Lung (tissue), 12 donors: ENCODE measurements around the gene TMEM132E. TPM values are rescaled to one million over a fixed set of nuclear protein-coding genes. Genes with fewer than 3 reads are reported as not detected.

Experiments used
- ATAC-seq: fragments of 200-7000 bp; cut with Tn5 transposase; one replicate; pipeline ENCODE4 v1.9.1; 2020; ENCODE audit warnings: moderate number of reproducible peaks; ENCODE audit not compliant: insufficient read depth, low FRiP score
- DNase-seq, 3 donors: peaks; one replicate each; pipeline ENCODE4 v3.0.0-alpha.2; 2013 to 2017
- H3K27ac ChIP-seq, 2 donors: one replicate each; pipeline ENCODE4 v1.5.1; 2013; ENCODE audit warnings: mild to moderate bottlenecking in 2 of 2, moderate library complexity in 2 of 2, control low read depth in 1 of 2, inconsistent platforms in 1 of 2, low read depth in 1 of 2, low read length in 1 of 2
- H3K27me3 ChIP-seq, 3 donors: one replicate each; pipeline ENCODE4 v1.5.1; 2013; ENCODE audit warnings: low read length in 2 of 3; ENCODE audit not compliant: control insufficient read depth in 3 of 3, insufficient read depth in 3 of 3
- H3K36me3 ChIP-seq, 4 donors: one replicate each; pipeline ENCODE4 v1.5.1; 2013; ENCODE audit warnings: low read length in 4 of 4, mild to moderate bottlenecking in 1 of 4, moderate library complexity in 1 of 4; ENCODE audit not compliant: control insufficient read depth in 4 of 4, insufficient read depth in 4 of 4
- H3K4me1 ChIP-seq, 5 donors: one replicate each; pipeline ENCODE4 v1.5.1; 2013; ENCODE audit warnings: low read length in 5 of 5, mild to moderate bottlenecking in 2 of 5, moderate library complexity in 1 of 5; ENCODE audit not compliant: control insufficient read depth in 5 of 5, insufficient read depth in 5 of 5
- H3K4me3 ChIP-seq: one replicate; pipeline ENCODE4 v1.5.1; 2013; ENCODE audit warnings: mild to moderate bottlenecking, control low read depth, moderate library complexity
- H3K9ac ChIP-seq, 2 donors: one replicate each; pipeline ENCODE4 v1.5.1; 2013; ENCODE audit warnings: low read length in 2 of 2, control low read depth in 1 of 2; ENCODE audit not compliant: insufficient read depth in 1 of 2
- H3K9me3 ChIP-seq, 4 donors: one replicate each; pipeline ENCODE4 v1.5.1; 2013; ENCODE audit warnings: low read length in 3 of 4, mild to moderate bottlenecking in 1 of 4, moderate library complexity in 1 of 4; ENCODE audit not compliant: control insufficient read depth in 4 of 4, insufficient read depth in 3 of 4
- CTCF ChIP-seq: IDR thresholded peaks from 2 replicates; pipeline ENCODE4 v1.5.1; 2012; ENCODE audit warnings: mild to moderate bottlenecking; ENCODE audit errors: control extremely low read depth, extremely low read depth
- WGBS, 2 donors: extraction: QIAGEN DNeasy Blood & Tissue Kit; methylation state at CpG; one replicate each; pipeline ENCODE4 v1.1.7; 2013; 5-methylcytosine and 5-hydroxymethylcytosine counted together
- polyA plus RNA-seq, 2 donors: library from polyadenylated mRNA; stranded (reverse); fragments of 200-250 nt; gene quantifications; one replicate each; pipeline ENCODE4 v1.2.1, GENCODE V29; 2013
- total RNA-seq, 2 donors: library from RNA; depleted of rRNA in 1 of 2; stranded (reverse); fragments of >200 nt in 1 of 2; gene quantifications; one replicate each; pipeline ENCODE4 v1.2.1, GENCODE V29; 2014 to 2021
- donor health status: control.
- donor health status: control.
- donor health status: Bipolar disorder and iron deficiency.
- donor health status: healthy.
- donor health status: DM: yes; HTN: yes; CAD: no.

The TMEM132E gene
- total and polyA plus RNA-seq, 4 donors: 0.02 to 0.17 (median 0.07) TPM

- Histone ChIP-seq H3K27ac (no peak overlapping the region), H3K9ac (no peak overlapping the region), H3K4me1 (no peaks in the 10 kb centered on the region), H3K4me3 (no peak overlapping the region), H3K36me3 (no peaks in the 10 kb centered on the region), H3K9me3 (peaks cover 0 to 6% (median 0%) of the 10 kb centered on the region in 4 donors), H3K27me3 (no peaks in the 10 kb centered on the region)
- 67 to 69% methylated on average over 2 of the region's 2 CpGs for WGBS, 2 donors
- no peak for TF ChIP-seq CTCF
- DNase-seq (no peak), ATAC-seq (no peak)
These were observed 96.2 kb downstream of the TMEM132E start for GRCh38 chr17:34675605-34676004.

- DNase-seq: no peak
- 63 to 77% methylated on average over 1 of the region's 1 CpG for WGBS, 2 donors
- no peak overlapping the region for H3K4me3 ChIP-seq
These were observed 100.8 kb downstream of the TMEM132E start for GRCh38 chr17:34680151-34680550.

GRCh38 chr17:34682305-34682704 is 102.9 kb downstream of the TMEM132E start:
- WGBS, 2 donors: 82 to 89% methylated on average over 6 of the region's 6 CpGs
- ATAC-seq: no peak

More at GRCh38 chr17:34680151-34680550, 100.8 kb downstream of the TMEM132E start:
- no peak for ATAC-seq
- no peak for TF ChIP-seq CTCF
- no peak overlapping the region for H3K9ac ChIP-seq
- H3K27me3 ChIP-seq: no peaks in the 10 kb centered on the region
- H3K27ac ChIP-seq: no peak overlapping the region
- no peaks in the 10 kb centered on the region for H3K36me3 ChIP-seq
- peaks cover 0 to 4% (median 0%) of the 10 kb centered on the region in 4 donors for H3K9me3 ChIP-seq
- H3K4me1 ChIP-seq: no peaks in the 10 kb centered on the region

More at GRCh38 chr17:34682305-34682704, 102.9 kb downstream of the TMEM132E start:
- Histone ChIP-seq H3K9me3 (peaks cover 0 to 4% (median 0%) of the 10 kb centered on the region in 4 donors), H3K27me3 (no peaks in the 10 kb centered on the region), H3K36me3 (no peaks in the 10 kb centered on the region), H3K27ac (no peak overlapping the region), H3K9ac (no peak overlapping the region), H3K4me3 (no peak overlapping the region), H3K4me1 (no peaks in the 10 kb centered on the region)
- DNase-seq: no peak
- TF ChIP-seq CTCF: no peak
